Measurements from ENCODE around the gene REEP6.

DNA sequence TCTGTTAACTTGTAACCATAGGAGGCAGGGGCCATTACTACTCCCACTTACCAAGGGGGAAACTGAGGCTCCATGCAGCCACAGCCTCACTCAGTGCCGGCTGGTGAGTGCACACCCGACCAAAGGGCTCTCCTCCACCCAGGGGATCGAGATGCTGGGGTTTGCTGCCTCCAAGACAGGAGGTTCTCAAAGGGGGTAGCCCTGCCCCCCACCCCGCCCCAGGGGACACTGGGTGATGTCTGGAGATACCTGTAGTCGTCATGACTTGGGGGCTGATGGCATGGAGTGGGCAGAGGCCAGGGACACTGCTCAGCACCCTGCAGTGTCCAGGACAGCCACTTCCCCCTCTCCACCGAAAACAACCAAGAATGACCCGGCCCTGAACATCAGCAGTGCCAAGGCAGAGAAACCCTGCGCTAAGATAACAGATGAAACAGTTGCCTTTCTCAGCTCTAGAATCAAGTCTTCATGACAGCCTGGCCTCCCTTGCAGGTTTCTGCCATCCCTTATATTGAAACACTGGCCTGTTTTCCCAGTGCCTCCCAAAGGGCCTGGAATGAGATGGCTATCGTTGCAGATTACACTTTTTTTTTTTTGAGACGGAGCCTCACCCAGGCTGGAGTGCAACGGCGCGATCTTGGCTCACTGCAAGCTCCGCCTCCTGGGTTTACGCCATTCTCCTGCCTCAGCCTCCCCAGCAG lies 3.3 kb downstream of the REEP6 start:
- TF ChIP-seq, protein P1, sequence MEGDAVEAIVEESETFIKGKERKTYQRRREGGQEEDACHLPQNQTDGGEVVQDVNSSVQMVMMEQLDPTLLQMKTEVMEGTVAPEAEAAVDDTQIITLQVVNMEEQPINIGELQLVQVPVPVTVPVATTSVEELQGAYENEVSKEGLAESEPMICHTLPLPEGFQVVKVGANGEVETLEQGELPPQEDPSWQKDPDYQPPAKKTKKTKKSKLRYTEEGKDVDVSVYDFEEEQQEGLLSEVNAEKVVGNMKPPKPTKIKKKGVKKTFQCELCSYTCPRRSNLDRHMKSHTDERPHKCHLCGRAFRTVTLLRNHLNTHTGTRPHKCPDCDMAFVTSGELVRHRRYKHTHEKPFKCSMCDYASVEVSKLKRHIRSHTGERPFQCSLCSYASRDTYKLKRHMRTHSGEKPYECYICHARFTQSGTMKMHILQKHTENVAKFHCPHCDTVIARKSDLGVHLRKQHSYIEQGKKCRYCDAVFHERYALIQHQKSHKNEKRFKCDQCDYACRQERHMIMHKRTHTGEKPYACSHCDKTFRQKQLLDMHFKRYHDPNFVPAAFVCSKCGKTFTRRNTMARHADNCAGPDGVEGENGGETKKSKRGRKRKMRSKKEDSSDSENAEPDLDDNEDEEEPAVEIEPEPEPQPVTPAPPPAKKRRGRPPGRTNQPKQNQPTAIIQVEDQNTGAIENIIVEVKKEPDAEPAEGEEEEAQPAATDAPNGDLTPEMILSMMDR (IDR thresholded peaks at IDR 0.05) = no peak
- no peak for TF ChIP-seq POLR2A (IDR thresholded peaks at IDR 0.05)

Data from thyroid gland (tissue), 4 donors.